Vagina (tissue), 2 donors: Measurements from ENCODE around the gene FLOT1.

Experiments used
- CTCF ChIP-seq, 3 experiments: fragments of 450-650 bp in 2 of 3; fragments of 200-600 bp in 1 of 3; sonication (generic) in 1 of 3; IDR thresholded peaks; one replicate each; pipeline ENCODE4 v1.5.1; 2017 to 2019; ENCODE audit warnings: antibody characterized with exemption in 3 of 3, mild to moderate bottlenecking in 2 of 3, moderate library complexity in 2 of 3
- POLR2AphosphoS5 ChIP-seq, 2 donors: sonication (generic); formaldehyde crosslinking; IDR thresholded peaks; one replicate each; pipeline ENCODE4 v1.9.0; 2017; ENCODE audit warnings: antibody characterized with exemption in 2 of 2, mild to moderate bottlenecking in 2 of 2, low read depth in 1 of 2; ENCODE audit not compliant: insufficient read depth in 1 of 2

GRCh38 chr6:30716879-30717128 lies 25.7 kb downstream of the FLOT1 start:
- TF ChIP-seq POLR2AphosphoS5 (IDR thresholded peaks at IDR 0.05; ENCODE audit: insufficient read depth in 1 of 2, low read depth in 1 of 2) (no peak), CTCF (IDR thresholded peaks at IDR 0.05) (peak in 1 of 3 experiments; percentile 10)
